GM21619 (cell line): Measurements from ENCODE around the gene XG.
"Not testable (repeated sequence)": the region's sequence is repeated elsewhere in the genome, so short reads cannot be mapped to it uniquely, and the experiment has no call there.

Experiments
- ATAC-seq: cut with Tn5 transposase; IDR thresholded peaks from one replicate; pipeline ENCODE4 v1.9.1; 2021; ENCODE audit not compliant: unreplicated experiment

Gene XG, protein sequence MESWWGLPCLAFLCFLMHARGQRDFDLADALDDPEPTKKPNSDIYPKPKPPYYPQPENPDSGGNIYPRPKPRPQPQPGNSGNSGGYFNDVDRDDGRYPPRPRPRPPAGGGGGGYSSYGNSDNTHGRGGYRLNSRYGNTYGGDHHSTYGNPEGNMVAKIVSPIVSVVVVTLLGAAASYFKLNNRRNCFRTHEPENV

DNA sequence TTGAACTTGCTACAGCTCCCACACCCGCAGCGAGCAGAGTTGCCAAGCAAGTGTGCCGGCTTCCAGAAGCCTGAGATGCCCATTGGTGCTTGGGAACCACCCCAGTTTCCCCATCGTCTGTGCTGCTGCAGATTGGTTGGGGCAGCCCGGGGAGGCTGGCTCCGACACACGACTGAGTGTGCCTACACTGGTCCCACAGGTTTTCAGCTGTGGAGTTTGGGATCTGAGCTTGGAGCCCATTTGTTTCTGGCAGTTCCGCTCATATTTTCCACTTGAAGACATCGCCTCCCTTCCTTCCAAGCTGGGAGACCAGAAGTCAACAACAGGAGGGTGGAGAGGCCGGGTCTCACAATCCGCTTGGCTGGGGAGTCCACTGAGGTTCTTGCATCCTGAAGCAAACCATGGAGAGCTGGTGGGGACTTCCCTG is at the start of gene XG:
Gene XG (plus strand): TSS at position 167 of the 427 bp plus-strand sequence. CDS start 235 bp downstream, at position 402.
- ATAC-seq = not testable (repeated sequence)

DNA sequence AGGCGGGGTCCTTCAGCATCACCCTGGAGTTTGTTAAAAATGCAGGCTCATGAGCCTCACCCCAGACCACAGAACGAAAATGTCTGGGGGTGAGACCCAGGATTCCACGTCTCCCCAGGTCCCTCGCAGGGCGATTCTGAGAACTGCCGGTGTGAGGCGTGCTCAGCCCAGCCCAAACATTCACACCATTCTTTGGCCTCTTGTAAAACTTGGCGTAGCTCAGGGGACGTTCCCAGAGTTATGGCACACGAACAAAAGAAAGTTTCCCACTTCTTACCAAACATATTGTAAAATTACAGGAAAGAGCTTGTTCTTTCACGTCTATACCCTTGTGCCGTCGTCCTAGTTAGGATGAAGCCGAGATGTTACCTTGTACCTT is 47.9 kb upstream of the XG start:
- no peak for ATAC-seq

DNA sequence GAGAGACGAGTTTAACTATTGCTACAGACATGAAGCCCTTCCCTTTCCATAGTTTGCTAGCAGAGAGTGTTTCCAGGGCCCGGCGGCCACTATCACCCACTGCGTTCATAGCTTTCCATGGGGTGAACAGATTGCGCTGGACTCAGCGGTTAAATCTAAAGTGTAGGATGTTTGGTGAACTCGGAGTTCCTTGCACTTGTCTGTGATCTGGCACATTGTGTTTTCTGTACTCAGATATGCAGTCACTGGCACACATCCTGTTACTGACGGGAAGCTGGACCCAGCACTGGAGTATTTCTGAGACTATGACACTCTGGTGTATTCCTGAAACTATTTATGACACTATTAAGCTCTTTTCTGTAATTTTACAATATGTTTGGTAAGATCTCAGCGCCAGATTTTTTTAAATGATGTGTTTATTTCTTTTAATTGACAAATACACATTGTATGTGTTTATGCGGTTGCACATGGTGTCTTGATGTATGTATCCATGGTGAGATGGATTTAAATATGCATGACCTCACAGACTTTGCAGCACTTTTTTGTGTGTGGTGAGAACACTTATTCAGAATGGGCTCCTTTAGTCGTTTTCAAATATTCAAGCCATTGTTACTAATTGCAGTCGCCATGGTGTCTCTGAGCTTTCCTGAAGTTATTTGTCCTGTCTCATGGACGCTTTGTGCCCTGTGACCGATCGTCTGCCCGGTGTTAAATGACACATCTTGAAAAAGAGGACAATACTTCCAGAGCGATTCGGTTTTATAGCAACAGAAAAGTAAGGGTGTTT is 46.6 kb upstream of the XG start:
- no peak for ATAC-seq

DNA sequence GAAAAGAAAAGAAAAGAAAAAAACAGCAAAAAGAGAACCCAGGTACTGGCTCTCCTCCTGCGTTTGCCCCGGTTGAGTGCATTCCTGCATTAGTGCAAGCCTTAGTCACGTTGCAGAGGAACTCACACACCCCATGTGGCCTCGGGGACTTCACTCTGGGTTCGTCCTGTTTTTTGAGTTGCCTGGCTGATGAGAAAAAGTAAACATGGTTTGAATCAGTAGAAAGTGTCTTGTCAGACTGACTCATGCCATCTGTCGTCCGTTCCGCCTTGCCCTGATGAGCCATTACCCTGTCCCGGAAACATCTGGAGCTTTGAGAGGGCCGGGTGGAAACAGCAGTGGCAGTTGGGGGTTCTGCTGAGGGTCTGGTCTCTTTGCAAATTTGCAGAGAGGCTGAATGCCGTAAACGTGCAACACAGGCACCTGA is 44.5 kb upstream of the XG start:
- ATAC-seq = peak; percentile 94

DNA sequence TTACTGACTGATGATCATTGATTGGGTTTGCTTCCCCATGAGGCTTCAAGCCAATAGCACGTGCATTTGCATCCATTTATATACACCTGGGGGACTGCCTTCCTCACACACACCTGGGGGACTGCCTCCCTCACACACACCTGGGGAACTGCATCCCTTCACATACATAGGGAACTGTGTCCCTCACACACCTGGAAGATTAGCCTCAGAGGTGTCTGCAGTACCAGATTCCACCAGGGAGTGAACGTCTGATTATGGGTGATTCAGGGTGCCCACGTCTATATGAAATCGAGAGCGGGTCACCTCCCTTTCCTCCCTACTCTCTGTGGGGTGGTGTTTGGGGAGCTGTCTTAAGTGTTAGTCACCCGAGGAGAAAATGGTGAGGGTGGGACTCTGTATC is 43.8 kb upstream of the XG start:
- no peak for ATAC-seq

DNA sequence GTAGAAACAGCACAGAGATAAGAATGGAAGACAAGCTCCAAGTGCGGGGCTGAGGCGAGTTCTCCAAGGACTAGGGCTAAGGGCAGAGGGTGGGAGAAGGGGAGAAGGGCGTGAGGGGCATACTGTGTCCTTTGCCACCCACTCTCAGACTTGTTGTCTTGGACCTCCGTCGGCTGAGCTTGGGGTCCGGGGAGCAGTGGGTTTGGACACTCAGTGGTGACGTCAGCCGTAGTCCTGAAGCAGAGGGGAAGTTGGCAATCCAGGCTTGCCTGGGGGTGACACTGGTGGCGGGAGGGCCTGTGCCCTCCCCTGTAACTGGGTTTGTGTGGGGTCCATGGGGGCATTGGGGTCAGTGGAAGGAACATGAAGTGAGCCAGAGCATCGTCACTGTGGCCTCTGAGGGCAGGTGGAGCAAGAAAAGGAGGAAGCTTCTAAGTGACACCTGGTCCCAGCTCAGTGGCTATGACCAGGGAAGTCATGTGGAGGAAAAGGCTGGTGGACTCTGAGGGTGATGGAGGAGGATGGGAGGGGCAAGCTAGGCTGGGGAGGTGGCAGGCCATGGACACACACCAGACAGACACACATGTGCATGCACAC is 43.1 kb upstream of the XG start:
- no peak for ATAC-seq

DNA sequence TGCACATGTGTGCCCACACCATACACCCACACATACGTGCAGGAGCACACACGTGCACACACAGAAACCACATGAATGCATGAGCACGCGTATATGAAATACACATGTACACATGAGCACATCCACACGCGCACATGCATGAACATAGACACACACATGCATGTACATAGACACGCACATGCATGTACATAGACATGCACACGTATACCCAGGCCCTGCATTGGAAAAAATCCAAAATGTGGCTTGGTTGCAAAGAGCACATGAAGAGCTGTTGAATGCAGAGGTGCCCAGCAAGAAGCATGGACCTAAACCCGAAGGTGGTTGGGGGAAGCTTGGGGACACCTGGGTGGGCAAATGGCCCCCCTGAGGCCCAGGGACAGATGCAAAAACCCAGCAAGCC is 42.3 kb upstream of the XG start:
- ATAC-seq = no peak

DNA sequence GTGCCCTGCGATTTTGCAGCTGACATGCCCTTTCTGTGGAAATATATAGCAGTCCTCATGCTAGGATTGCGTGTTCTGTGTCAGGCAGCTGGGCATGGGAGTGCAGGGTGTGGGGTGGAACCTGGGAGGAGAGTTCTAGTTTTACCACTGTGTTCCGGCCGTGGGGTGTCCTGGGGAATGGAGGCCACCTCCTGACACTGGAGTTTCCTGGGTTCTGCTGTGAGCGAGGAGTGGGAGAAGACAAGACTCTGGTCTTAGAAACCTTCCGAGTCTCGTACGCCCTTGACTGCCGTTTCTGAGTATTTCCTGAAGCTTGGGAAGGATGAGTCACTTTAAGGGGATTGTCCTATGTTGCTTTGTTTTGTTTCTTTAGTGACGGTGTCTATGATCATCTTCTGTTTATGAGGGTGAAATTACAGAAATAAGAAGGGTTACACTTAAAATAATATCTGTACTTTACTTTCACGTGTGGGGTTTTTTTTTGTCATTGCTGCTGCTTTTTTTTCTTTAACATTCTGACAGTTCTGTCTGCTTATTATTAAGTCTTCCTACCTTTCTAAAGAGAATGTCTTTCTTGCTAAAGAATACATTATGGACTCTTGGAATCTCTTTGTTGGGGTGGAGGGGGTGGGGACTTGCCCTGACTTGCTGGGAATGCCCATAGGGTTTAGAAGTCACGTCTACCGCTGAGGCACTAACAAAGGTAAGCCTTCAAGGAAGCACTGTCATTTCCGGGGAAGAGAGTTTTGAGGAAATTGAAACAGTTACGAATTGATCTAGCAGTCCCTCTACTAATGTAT is 41.6 kb upstream of the XG start:
- no peak for ATAC-seq

DNA sequence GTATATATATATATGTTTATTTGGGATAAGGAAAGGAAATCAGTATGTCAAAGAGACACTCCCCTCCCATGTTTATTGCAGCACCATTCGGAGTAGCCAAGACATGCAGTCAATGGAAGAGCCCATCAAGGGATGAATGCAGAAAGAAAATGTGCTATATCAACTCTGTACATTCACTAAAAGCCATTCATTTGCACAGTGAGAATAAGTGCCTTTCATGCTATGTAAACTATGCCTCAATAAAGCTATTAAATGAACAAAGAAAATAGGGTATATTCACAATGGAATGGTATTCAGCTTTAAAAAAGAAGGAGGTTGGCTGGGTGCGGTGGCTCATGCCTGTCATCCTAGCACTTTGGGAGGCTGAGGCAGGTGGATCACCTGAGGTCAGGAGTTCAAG is 40.4 kb upstream of the XG start:
- no peak for ATAC-seq

DNA sequence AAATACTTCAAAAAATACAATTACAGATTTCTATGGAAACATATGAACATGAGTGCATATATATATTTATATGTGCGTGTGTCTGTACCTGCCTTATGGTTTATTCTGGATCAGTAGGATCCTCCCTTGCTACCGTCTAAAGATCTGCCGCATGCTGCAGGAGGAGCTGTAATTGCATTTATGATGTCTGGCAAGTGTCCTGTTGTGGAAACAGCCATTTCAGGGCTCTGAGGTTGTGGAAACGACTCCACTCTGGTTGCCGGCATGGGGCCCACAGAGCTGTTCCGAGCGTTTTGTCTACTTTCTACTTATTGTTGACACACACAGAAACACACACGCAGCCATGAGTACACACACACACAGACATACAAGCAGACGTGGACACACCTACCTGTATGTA is 39.4 kb upstream of the XG start:
- no peak for ATAC-seq

DNA sequence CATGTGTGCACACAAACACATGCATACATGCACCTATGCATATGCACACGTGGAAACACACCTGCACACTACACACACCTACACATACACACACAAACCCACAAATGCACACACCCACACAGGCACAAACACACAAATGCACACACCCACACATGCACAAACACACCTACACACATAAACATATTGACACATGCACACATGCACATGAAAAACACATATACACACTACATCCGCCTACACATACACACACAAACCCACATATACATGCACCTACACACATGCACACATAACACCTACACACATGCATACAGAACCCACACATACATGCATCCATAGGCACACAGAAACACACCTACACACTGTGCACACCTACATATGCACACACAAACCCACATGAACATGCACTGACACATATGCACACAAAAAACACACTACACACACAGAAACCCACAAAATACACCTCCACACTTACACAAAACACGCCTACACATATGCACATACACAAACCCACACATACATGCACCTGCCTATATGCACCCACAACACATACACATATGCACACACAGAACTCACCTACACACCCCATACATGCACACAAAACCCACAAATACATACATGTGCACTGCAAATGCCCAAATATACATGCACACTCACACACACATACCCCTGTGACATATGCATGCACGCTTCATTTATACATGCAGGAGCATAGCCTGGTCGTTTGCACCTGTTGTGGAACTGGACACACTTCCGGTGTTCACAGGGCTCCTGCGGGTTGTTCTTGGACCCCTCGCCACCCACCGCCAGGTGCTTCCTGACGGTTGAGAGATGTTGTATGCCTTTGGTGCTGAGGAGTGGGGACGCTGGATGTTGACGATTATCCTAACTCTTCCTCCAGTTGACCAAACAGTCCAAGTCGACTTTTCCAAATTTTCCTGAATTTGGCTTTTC is 38.7 kb upstream of the XG start:
- no peak for ATAC-seq

DNA sequence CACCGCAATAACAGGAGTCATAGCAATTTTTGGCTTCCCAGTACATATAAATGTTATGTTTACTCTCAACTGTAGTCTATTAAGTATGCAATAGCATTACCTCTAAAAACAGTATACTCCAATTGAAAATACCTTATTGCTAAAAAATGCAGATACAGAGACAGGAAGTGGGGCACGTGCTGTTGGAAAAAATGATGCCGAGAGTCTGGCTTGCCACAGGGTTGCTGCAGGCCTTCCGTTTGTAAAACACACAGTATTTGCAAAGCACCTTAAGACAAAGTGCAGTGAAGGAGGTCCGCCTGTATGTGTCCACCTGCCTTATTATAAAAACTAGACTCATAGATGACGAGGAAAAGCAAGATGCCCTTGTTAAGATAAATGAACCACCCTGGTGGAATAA is 37.3 kb upstream of the XG start:
- no peak for ATAC-seq

DNA sequence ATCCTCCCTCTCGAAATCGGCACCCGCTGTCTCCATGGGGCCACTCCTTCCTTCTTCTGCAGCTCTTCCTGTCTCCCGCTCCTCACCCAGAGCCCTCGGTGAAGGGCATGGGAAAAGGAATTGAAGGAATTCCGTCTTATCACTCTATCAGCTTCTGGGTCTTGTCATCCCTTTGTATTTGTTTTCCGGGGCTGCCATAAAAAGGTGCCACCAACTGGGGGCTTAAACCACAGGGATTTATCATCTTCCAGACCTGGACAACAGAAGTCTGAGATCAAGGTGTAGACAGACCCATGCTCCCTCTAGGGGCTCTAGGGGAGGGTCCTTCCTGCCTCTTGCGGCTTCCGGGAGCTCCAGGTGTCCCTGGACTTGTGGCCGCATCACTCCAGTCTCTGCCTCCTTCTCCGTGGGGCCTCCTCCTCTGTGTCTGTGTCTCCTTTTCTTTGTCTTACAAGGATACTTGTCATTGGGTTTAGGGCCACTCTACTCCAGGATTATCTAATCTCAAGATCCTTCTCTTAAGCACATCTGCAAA is 36.7 kb upstream of the XG start:
- no peak for ATAC-seq

DNA sequence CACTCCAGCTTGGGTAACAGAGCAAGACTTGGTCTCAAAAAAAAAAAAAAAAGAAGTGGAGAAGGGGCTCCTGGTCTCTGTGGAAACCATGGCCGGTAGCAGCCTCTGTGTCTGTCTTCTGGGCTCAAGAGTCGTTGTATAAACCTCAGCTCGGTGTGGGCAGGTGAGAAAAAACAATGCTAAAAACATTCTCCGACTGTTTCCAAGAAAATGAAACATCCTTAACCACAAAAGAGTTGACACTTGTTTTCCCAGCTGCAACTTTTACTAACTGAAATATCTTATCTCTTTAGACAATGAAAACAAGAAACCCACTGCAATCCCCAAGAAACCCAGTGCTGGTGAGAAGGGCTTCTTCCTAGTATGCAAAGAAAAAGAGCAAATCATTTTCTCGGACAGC is 34.5 kb upstream of the XG start:
- no peak for ATAC-seq

DNA sequence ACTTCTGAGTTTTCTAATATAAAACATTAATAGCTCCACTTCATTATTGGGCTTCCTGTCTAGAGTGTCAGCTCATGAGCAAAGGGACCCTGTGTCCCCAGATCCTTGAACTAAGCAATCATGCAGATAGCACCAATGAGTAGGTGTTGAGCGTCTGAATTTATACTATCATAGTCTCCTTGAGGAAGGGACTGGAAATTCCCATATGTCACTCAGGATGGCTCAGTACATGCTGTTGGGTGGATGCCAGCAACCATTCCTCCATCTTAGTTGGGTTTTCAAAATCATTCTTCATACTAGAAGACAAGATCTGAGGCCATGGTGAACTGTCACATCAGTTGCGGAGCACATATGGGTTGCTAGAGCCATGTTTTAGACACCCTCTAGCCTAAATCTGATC is 33.0 kb upstream of the XG start:
- no peak for ATAC-seq

DNA sequence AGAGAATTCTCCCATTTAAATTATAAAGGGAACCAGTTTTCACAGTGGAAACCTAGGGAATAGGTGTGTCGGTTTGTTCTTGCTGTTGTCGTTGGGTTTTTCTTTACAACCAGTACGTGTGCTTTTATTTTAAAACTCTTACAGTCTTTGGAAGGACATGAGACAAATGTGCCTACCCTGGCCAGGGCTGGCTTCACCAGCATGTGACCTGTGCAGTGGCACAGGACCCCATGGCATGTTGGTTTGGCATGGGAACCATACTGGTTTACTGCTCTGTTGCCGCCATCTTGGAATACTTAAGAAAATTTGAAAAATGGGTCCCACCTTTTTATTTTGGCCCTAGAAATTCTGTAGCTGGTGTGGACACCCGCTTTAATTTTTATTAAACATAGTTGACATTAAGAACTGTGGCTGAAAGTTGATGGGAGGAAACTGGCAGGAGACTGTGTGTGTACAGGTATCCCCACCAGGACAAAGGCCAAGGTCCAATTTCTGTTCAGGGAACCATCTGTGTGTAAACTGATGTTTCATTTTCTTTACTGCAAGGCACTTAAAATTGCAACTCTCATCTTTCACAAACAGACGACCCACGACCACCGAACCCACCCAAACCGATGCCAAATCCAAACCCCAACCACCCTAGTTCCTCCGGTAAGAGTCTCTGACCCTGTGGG is 31.9 kb upstream of the XG start:
- ATAC-seq = no peak

DNA sequence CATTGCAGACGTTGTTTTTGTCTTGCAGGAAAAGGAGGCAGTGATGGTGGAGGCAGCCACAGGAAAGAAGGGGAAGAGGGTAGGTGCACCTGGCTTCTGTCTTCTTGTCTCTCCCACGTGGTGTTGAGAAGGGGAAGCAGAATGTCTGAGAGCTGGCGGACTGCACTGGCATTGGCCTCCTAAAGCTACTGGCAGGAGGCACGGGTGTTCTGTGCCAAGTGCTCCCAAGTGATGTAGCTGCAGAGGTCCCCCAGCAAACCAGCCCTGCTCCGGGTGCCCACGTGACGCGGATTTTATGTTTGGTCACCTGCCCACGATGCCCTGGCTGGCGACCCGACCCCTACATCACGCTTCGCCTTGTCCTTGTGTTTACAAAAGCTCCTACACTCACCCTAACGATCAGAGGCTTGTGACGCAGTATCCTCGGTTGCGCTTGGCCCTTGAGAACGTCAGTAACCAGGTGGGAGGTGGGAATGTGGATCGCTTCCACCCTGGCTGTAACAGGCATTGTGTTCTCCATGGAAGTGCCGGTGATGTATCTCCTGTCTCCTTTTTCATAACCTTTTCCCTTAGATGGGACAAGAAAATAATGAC is 28.5 kb upstream of the XG start:
- no peak for ATAC-seq

DNA sequence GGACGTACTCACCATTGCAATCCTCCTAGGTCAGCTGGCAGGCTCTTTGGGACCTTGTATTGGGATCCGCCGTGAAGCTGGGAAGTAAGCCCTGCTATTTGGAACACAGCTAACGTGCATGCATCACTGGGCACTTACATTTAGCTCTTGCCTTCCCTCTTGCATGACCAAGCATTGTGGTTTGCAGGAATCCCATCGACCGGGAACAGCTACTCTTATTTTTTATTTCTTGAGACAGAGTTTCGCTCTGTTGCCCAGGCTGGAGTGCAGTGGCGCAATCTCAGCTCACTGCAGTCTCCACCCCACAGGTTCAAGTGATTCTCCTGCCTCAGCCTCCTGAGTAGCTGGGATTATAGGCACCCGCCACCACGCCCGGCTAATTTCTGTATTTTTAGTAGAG is 24.6 kb upstream of the XG start:
- not testable (repeated sequence) for ATAC-seq

DNA sequence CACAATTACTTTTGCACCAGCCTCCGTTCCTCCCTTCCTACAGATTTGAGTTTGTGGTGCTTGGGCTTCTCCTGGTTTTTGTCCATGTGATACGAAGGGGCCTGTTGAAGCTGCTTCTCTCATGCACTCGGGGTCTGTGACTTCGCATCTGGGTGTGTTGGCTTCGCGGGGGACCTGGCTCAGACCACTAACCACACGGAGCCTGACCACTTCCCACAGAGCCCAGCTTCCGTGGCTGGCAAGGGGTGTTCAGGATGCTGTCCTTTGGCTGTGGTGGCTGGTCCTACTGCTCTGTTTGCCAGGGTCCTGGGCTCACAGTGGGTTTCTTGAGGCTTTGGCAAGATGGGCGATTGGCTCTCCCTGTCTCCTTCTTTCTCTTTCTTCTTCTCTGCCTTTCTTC is 19.8 kb upstream of the XG start:
- ATAC-seq = no peak
